22Rv1 (cell line): ENCODE data around the gene VPS45.

Source experiments
- CTCF ChIP-seq: fragments of 450-650 bp; IDR thresholded peaks from 2 replicates; pipeline ENCODE4 v1.5.1; 2017; ENCODE audit warnings: mild to moderate bottlenecking
- ZFX ChIP-seq: fragments of 450-650 bp; IDR thresholded peaks from 2 replicates; pipeline ENCODE4 v1.6.1; 2017; ENCODE audit warnings: antibody characterized with exemption, borderline replicate concordance

- TF ChIP-seq CTCF: no peak
- TF ChIP-seq ZFX: no peak
Observed at GRCh38 chr1:150132372-150132771, 64.8 kb downstream of the VPS45 start.
